ENCODE results near the gene IL22RA2. TPM values are rescaled to one million over a fixed set of nuclear protein-coding genes. Genes with fewer than 3 reads are reported as not detected.

IL22RA2 gene
- total and polyA plus RNA-seq, 9 of the 15 experiments (the other 6 are each of a cell fraction or from before 2014, with no cell fraction given): 0.03 TPM; not detected in 8

- TF ChIP-seq RERE (CRISPR knock-in tag; IDR thresholded peaks at IDR 0.05; ENCODE audit: borderline replicate concordance) (no peak), ZNF311 (CRISPR knock-in tag; IDR thresholded peaks at IDR 0.05) (no peak), CBFB (CRISPR knock-in tag; IDR thresholded peaks at IDR 0.05) (no peak), DEAF1 (CRISPR knock-in tag; IDR thresholded peaks at IDR 0.05) (no peak)
Measured at GRCh38 chr6:137176729-137177128, 3.3 kb upstream of the IL22RA2 start (continued).

Measured in K562 (cell line).